ENCODE measurements around the gene ATF6.
"Not testable (repeated sequence)": the region's sequence is repeated elsewhere in the genome, so short reads cannot be mapped to it uniquely, and the experiment has no call there.

ATF6 gene

GRCh38 chr1:161781995-161782394 lies 15.9 kb downstream of the ATF6 start:
- no peak for DNase-seq

GRCh38 chr1:161782886-161783285 lies 16.8 kb downstream of the ATF6 start:
- no peak for DNase-seq

- no peak for DNase-seq
These were observed 18.8 kb downstream of the ATF6 start for GRCh38 chr1:161784968-161785367.

- DNase-seq: no peak
These were observed 21.2 kb downstream of the ATF6 start for GRCh38 chr1:161787355-161787754.

GRCh38 chr1:161790587-161791317 lies 24.6 kb downstream of the ATF6 start:
- DNase-seq: no peak

GRCh38 chr1:161791904-161792655 lies 26.0 kb downstream of the ATF6 start:
- DNase-seq: no peak

GRCh38 chr1:161792740-161793139 lies 26.6 kb downstream of the ATF6 start:
- DNase-seq: peak in 1 of 5 donors; percentile 78

- no peak for DNase-seq
These were observed 33.7 kb downstream of the ATF6 start for GRCh38 chr1:161799792-161800191.

- DNase-seq: no peak
These were observed 35.8 kb downstream of the ATF6 start for GRCh38 chr1:161801955-161802354.

- no peak for DNase-seq
These were observed 37.1 kb downstream of the ATF6 start for GRCh38 chr1:161803181-161803580.

- no peak for DNase-seq
These were observed 39.5 kb downstream of the ATF6 start for GRCh38 chr1:161805399-161806197.

- not testable (repeated sequence) for DNase-seq
These were observed 43.1 kb downstream of the ATF6 start for GRCh38 chr1:161809202-161809601.

- not testable (repeated sequence) for DNase-seq
These were observed 43.5 kb downstream of the ATF6 start for GRCh38 chr1:161809656-161810055.

- no peak for DNase-seq
These were observed 44.7 kb downstream of the ATF6 start for GRCh38 chr1:161810780-161811179.

GRCh38 chr1:161816201-161816600 lies 50.1 kb downstream of the ATF6 start:
- DNase-seq: no peak

- no peak for DNase-seq
These were observed 51.1 kb downstream of the ATF6 start for GRCh38 chr1:161817176-161817730.

- DNase-seq: no peak
These were observed 54.8 kb downstream of the ATF6 start for GRCh38 chr1:161820914-161821313.

- DNase-seq: no peak
These were observed 58.5 kb downstream of the ATF6 start for GRCh38 chr1:161824618-161825017.

GRCh38 chr1:161825831-161826230 lies 59.7 kb downstream of the ATF6 start:
- no peak for DNase-seq

GRCh38 chr1:161826478-161826877 lies 60.4 kb downstream of the ATF6 start:
- DNase-seq: no peak

GRCh38 chr1:161827786-161828185 lies 61.7 kb downstream of the ATF6 start:
- DNase-seq: no peak

- peak in 1 of 5 donors; percentile 1 for DNase-seq
These were observed 66.3 kb downstream of the ATF6 start for GRCh38 chr1:161832299-161832907.
